Measurements from ENCODE around the gene CFAP97D1.

The CFAP97D1 gene

GRCh38 chr17:43800736-43801135 is 20.5 kb downstream of the CFAP97D1 start:
- DNase-seq: no peak

GRCh38 chr17:43801844-43802243 is 21.6 kb downstream of the CFAP97D1 start:
- DNase-seq: no peak

DNA sequence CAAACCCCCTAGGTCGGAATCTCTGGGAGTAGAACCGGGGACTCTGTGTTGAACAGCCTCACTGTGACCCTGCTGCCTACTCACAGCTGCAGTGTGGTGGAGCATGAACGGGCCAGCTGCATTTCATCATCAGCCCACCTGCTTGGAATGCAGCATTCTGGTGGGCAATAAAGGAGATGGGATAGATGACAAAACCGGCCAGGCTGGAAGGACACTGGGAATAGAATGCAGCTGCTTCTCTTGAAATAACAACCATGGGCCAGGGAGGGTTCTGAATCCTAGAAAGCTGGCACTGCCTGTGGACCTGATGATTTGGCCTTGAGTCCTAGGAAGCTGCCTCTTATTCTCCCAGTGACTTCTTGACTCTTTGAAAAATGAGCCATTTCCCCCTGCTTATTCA is 23.5 kb downstream of the CFAP97D1 start:
- no peak for DNase-seq

DNA sequence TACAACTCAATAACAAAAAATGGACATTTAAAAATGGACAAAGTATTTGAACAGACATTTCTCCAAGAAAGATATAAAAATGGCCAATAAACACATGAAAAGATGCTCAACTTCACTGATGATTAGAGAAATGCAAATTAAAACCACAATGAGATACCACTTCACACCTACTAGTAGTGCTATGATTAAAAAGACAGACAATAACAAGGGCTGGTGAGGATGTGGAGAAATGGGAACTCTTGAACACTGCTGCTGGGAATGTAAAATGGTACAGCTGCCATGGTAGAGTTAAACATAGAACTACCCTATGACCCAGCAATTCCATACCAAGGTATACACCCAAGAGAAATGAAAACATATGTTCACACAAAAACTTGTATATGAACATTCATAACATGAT is 24.9 kb downstream of the CFAP97D1 start:
- no peak for DNase-seq

DNA sequence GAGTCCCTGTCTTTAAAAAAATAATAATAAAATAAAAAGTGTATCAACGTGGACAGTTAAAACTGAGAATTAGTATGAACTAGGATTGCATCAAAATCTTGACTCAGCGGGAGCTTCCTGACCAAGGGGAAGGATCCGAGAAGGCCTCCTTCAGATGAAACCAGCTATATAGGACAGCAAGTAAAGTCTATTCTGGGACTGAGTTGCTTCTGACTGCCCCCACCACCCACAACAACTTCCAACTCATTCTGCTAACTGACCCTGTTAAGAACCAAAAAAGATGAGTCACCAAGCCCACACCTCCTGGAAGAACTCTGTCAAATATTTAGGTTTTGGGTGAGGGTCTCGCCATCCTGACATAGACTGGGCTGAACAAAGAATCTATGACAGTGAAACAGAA is 27.8 kb downstream of the CFAP97D1 start:
- DNase-seq: no peak

- no peak for DNase-seq
Measured at GRCh38 chr17:43809121-43809520, 28.9 kb downstream of the CFAP97D1 start.

DNA sequence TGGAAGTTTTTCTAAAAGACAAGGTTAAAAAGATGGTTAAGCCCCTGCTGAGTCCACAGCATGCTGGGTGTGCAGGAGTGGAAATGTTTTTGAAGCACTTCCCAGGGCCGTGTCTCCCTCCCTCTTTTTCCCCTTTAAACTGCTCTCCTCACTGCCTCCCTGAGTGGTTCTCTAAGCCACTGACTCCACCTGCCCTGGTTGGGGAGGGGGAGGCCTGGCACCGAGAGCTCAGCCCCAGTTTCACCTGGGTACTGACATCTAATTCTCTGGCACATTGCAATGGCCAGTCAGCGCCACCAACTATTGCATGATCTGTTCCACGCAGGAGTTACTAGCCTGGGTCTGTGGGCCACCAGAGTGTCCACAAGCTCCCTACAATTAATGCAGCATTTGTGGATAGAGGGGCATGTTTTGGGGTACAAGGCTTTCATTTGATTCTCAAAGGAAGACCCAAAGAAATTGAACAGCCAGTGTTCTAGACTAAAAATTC is 30.0 kb downstream of the CFAP97D1 start:
- no peak for DNase-seq

DNA sequence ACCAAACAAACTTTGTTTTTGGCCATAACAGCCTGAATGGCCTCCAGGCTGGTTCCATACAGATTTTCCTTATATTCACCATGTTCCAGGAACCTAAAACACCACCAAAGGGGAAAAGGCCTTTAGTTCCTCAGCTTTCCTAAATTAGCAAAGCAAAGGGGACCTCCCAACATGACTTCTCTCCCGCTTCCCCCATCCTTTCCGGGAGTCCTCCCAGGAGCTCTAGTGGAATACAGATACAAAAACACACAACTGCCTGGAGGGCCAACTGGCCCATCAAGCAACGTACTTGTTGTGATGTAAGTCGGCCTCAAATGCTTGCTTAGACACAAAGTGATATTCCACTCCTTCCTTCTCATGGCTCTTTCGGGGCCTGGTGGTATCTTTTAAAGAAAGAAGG is 30.6 kb downstream of the CFAP97D1 start:
- no peak for DNase-seq

DNA sequence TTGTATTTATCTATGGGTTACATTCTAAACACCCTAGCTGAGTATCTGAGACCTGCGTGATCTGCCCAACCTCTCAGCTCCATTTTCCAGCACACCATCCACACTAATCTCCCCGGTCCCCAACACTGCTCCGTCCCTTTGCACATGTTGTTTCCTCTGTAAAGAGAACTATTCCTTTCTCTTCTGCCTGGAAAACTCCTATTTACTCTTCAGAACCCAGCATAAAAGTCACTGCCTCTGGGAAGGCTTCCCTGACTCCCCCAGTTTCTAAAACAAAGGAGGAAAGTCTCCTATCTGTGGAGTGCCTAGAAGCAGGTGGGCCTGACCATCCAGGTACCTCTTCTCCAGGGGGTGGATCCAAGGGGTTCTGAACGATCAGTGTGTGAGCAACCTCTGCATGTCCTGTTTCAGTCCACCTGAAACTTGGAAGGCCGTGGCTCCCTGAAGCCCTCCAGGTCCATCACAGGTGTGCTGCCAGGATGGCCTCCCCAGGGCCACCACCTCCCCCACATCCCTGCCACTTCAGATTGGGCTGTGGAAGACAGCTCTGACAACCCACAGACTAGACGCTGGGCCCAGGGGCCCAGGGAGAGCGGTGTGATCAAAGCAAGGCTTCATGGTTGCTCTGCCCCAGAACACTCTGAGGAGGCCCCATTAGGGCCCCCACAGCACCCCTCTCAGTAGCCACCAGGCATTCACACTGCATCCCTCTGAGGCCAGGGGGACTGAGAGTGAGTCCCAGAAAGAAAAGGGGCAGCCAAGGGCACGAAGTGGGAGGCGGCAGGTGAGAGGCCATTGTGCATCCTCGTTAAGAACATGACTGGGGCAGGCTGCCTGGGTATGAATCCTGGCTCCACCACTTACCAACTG is 32.4 kb downstream of the CFAP97D1 start:
- DNase-seq: no peak

DNA sequence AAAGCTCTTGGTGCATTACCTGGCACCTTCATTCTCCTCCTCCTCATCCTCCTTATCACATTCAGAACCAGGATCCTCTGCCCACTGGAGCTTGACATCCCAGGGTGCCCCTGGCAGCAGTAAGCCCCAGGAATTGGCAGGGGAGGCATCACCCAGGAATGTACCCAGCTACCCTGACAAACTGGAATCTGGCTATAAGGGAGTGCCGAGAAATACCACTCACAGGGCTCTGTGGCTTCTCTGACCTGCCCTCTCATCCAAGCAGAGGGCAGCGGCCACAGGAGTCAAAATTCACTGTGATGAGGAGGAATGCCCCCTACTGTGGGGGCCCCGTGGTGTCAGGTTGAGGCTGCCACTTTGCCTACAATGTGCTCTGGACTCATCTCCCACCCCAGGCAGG is 33.2 kb downstream of the CFAP97D1 start:
- no peak for DNase-seq

GRCh38 chr17:43814026-43814425 is 33.8 kb downstream of the CFAP97D1 start:
- DNase-seq: no peak

GRCh38 chr17:43814714-43815113 is 34.5 kb downstream of the CFAP97D1 start:
- DNase-seq: no peak

GRCh38 chr17:43816336-43817320 is 36.4 kb downstream of the CFAP97D1 start:
- no peak for DNase-seq

- no peak for DNase-seq
Measured at GRCh38 chr17:43817826-43818225, 37.6 kb downstream of the CFAP97D1 start.

- no peak for DNase-seq
Measured at GRCh38 chr17:43818966-43819365, 38.7 kb downstream of the CFAP97D1 start.

- no peak for DNase-seq
Measured at GRCh38 chr17:43820759-43821158, 40.5 kb downstream of the CFAP97D1 start.

- DNase-seq: no peak
Measured at GRCh38 chr17:43822570-43823190, 42.4 kb downstream of the CFAP97D1 start.

GRCh38 chr17:43823350-43824084 is 43.3 kb downstream of the CFAP97D1 start:
- no peak for DNase-seq

GRCh38 chr17:43825567-43825966 is 45.3 kb downstream of the CFAP97D1 start:
- no peak for DNase-seq

GRCh38 chr17:43826206-43826605 is 46.0 kb downstream of the CFAP97D1 start:
- DNase-seq: no peak

DNA sequence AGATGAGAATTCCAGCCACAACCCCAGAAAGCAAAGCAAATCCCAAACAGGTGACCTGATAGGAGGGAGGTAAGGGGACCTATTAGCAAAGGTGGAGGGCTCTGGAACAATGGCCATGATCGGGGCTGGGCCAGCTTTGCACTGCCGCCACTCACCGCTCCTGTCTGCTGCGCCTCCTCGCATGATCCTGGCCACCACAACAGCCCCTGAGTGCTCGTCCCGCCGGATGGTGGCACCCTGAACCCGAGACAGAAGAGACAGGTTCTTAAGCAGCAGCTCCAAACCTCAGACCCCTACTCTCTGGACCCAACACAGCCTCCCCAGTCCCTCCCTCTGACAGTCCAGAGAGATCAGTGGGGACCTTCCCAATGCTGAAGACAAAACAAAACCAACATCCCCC is 47.4 kb downstream of the CFAP97D1 start:
- no peak for DNase-seq

DNA sequence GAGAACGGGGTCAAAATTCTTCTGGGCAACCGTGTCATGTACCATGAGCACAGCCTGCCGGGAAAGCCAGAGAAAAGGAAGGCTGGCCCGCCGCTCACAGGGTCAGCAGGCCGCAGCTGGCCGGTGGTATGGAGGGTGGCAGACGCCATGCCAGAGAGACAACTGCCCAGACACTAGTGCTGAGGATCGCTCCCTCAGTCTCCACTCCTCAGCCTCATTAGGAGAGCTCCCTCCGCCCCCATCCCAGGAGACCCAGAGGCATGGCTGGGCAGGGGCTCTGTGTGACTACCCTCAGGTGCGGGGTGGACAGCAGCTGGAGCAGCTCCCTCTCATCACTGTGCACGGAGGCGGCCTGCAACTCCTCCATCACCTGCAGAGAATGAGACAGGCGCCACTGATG is 49.5 kb downstream of the CFAP97D1 start:
- DNase-seq: no peak
